Stimulated activated CD8-positive, alpha-beta memory T cell treated with anti-CD3 and anti-CD28 coated beads, Interleukin-15, amount 100 ng/mL, for 24 hours (primary cell): ENCODE data around the gene RSPH1.

Source experiments
- DNase-seq: peaks from one replicate; pipeline ENCODE4 v3.0.0-alpha.2; 2020; ENCODE audit warnings: low read depth

The RSPH1 gene

GRCh38 chr21:42465008-42465802 lies 30.8 kb downstream of the RSPH1 start:
- no peak for DNase-seq

- DNase-seq, result no peak
These were observed 32.0 kb downstream of the RSPH1 start for GRCh38 chr21:42463861-42464515.

GRCh38 chr21:42461881-42462877 lies 33.8 kb downstream of the RSPH1 start:
- no peak for DNase-seq

- no peak for DNase-seq
These were observed 34.9 kb downstream of the RSPH1 start for GRCh38 chr21:42461185-42461520.

DNA sequence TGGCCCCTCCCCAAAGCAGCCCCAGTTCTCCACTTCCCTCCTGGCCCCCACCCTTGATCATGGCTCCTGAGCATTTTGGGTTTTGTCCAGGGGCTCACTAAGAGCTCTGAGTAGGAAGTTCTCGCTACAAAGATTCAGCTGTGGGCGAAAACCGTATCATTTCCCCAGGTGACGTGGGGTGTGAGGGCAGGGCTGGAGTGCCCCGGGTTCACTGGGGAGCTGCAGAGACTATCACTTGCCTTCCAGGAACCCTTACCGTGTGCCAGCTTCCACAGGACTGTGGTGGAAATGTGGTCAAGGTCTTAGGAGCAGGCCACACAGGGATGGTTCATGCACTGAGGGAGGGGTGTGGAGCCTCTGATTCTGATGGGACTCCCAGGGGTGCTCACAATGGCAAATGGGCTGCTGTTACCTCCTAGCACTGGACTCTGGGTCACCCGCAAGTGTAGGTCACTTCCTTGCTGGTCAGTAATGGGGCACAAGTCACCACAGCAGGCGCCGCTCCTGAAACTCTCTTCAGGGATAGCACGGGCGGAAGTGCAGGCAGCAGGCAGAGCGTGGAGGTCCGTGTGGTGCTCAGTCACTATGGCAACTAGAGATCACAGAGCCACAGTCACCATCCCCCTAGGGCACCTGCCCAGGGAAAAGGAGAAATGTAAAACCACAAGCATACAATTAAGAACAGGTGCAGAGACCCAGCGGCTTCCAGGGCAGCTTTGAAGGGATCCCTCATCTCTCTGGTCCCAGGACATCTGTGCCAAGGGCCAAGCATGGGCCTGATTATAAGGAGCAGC lies 35.4 kb downstream of the RSPH1 start:
- DNase-seq, result no peak

GRCh38 chr21:42459546-42460215 lies 36.3 kb downstream of the RSPH1 start:
- DNase-seq, result no peak

- DNase-seq, result no peak
These were observed 37.0 kb downstream of the RSPH1 start for GRCh38 chr21:42459082-42459460.

- DNase-seq, result no peak
These were observed 39.6 kb downstream of the RSPH1 start for GRCh38 chr21:42456457-42456856.

- DNase-seq, result no peak
These were observed 40.1 kb downstream of the RSPH1 start for GRCh38 chr21:42455754-42456440.

DNA sequence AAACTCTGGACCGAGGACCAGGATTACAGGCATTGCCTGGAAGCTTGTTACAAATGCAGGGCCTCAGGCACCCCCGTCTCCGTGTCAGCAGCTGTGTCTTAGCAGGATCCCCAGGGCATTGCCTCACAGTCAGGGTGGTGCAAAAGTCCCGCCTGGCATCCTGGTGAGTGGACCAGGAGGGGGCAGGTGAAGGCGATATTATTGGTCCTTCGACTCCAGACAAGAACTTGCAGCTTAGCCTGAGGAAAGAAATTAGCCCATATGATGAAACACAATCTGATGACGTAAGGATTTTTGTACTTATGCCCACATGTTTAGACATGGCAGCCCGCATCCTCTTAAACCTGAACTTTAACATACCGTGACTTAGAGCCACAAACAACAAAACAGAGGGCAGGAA lies 40.8 kb downstream of the RSPH1 start:
- DNase-seq, result no peak

- no peak for DNase-seq
These were observed 41.2 kb downstream of the RSPH1 start for GRCh38 chr21:42454786-42455185.

- no peak for DNase-seq
These were observed 41.9 kb downstream of the RSPH1 start for GRCh38 chr21:42453986-42454570.

- no peak for DNase-seq
These were observed 42.6 kb downstream of the RSPH1 start for GRCh38 chr21:42453224-42453985.

DNA sequence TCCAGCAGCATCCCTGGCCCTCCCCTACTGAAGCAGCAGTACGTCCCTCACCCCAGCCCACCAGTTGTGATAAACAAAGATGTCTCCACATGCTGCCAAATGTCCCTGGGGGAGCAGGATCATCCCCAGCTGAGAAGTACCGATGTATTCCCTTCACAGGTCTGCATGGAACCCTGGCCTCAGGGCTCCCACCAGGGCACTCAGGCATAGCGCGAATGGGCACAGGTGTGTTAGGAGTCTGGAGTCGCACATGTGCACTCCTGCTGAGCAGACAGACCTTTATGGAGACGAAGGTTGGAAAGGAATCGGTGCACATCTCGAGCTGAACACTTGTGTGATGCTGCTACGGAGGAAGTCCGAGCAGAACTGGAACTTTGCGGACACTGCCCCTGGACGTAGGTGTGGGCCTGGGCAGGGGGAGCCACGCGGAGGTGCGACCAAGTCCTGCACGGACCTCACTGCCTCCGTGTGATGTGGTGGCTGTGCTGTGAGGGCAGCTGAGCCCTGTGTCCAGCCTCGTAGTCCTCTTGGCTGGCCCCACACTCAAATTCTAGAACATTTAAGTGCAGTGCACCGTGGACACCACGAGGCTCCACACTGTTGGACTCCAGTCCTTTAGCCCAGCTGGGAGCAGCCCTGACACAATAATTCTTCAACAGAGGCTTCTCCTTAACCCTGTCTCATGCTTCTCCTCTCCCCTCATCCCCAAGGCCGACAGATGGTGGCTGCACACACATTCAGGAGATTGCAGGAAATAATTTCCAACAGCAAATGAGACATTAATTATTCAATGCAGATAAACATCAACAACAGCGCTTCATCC lies 43.4 kb downstream of the RSPH1 start:
- no peak for DNase-seq

DNA sequence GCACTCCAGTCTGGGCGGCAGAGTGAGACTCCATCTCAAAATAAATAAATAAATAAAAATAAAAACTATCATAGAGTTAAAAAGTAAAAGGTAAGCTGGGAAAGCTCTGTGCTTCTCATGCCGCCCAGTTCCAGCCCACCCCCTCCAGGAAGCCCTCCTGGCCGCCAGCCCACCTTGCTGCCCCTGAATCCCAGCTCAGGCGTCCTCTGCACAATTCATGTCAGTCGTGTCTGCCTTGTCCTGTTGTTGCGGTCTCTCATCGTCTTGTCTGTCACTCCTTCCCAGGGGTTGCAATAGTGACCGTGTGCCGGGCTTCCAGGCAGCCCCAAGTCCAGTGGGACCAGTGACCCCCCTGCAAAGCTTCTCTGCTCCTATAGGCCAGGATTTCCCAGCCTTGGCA lies 44.1 kb downstream of the RSPH1 start:
- no peak for DNase-seq

DNA sequence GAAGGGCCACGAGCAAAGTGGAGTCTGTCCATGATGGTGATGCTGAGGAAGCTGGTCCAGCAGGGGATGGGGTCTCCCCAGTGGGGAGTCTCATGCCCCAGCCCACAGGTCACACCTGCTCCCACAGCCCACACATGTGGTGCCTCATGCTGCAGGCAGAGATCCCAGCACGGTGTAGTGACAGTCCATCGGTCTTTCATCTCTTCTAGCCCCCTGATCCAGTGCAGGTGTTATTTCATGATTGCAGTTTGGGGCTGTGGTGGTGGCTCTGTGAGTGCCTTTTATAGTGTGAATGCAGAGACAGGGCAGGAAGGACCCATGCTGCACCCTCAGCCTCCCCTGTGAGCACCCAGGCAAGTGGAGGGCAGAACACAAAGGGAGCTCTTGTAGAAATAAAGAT lies 47.3 kb downstream of the RSPH1 start:
- no peak for DNase-seq

- DNase-seq, result no peak
These were observed 48.3 kb downstream of the RSPH1 start for GRCh38 chr21:42447732-42448131.

- DNase-seq, result no peak
These were observed 48.8 kb downstream of the RSPH1 start for GRCh38 chr21:42447182-42447581.

DNA sequence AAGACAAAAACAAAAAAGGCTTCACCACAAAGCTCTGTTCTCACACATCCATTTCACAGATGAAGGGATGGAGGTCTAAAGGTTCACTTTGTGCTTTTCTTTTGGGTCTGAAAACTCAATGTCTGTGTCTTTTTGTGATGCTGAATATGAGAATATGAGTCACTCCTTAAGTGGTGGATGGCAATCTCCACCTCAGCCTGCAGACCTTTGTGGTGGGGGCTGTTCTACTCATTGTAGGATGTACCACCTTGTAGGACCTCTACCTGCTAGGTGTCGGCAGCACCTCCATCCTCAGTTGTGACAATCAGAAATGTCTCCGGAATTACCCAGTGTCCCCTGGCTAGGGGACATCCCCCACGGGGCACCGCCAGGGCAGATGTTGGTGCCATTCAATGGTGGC lies 49.5 kb downstream of the RSPH1 start:
- DNase-seq, result no peak
